Stimulated activated CD8-positive, alpha-beta memory T cell treated with anti-CD3 and anti-CD28 coated beads, Interleukin-12 subunit alpha, Interleukin-12 subunit beta, amount 100 ng/mL, for 4 hours (primary cell): ENCODE data around the gene KISS1R.
A peak's percentile ranks its signal among the peaks of the same experiment; 100 is the strongest.
"Not testable (repeated sequence)": the region's sequence is repeated elsewhere in the genome, so short reads cannot be mapped to it uniquely, and the experiment has no call there.

Experiments used
- DNase-seq: peaks from one replicate; pipeline ENCODE4 v3.0.0-alpha.2; 2020; ENCODE audit warnings: low read depth

KISS1R gene

DNA sequence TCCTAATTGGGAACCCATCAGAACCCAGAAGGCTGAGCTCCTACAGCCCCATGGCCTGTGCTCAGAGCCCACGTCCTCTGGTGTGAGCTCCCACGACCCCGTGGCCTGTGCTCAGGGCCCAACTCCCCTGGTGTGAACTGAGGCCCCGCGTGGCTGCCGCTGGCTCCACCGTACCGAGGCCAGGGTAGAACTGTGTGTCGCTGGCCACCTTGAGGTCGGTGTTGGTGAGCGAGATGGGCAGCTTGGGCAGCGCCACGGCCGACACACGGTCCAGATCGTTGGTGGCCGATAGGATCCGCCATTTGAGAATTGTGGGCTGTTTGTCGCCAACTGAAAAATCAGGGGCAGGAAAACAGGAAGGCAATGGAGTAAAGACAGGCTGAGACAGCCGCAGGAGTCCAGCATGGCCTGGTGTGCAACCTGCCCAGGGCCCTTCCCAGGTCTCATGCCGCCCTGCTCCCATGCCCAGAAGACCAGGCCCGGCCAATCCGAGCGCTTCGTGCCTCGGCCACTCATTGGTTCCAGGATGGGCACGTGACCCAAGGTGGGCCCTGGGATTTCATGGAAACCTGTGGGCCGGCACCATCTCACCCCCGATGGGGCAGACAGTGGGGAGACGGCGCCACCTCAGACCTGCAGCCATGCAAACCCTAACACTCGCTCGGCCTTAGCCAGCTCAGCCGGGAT lies 35.6 kb upstream of the KISS1R start:
- DNase-seq, result no peak

DNA sequence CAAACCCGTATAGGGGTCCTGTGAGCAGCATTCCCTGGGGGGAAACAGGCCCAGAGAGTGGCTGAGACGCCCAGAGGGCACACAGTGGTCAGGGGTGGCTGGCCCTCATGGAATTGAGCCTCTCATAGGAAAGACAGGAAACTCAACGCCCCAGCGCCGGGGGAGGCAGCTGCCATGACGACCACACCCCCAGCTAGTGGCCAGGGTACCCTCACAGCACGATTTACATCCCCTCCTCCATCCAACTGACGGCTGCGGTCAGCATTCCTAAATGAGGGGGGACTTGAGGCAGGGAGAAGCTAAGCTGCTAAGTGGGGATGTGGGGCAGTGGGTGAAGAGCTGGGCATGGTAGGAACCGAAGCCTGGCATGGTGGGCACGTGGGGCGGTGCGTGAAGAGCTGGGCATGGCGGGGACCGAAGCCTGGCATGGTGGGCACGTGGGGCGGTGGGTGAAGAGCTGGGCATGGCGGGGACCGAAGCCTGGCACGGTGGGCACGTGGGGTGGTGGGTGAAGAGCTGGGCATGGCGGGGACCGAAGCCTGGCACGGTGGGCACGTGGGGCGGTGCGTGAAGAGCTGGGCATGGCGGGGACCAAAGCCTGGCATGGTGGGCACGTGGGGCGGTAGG lies 34.1 kb upstream of the KISS1R start:
- no peak for DNase-seq

DNA sequence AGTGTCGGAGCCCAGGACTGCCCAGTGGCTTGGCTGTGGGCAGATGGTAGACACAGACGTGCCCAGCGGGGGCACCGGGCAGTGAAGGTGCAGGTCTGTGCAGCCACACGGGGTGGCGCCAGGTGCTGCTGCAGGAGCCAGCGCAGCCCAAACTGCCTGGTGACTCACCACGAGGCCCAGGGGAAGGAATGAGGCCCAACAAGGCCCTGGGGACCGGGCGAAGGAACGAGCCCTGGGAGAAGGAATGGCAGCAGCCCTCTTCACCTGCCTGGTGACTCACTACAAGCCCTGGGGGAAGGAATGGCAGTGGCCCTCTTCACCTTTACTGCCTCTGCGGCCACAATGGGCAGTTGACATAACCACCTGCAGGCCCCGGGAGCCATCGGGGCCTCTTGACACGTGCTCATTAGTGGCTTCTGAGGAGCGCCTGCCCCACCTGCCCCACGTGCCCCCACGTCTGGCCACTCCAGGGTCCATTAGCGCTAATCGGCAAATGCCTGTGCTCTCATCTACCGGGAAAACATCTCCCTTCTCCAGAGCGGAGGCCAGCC lies 33.4 kb upstream of the KISS1R start:
- no peak for DNase-seq

DNA sequence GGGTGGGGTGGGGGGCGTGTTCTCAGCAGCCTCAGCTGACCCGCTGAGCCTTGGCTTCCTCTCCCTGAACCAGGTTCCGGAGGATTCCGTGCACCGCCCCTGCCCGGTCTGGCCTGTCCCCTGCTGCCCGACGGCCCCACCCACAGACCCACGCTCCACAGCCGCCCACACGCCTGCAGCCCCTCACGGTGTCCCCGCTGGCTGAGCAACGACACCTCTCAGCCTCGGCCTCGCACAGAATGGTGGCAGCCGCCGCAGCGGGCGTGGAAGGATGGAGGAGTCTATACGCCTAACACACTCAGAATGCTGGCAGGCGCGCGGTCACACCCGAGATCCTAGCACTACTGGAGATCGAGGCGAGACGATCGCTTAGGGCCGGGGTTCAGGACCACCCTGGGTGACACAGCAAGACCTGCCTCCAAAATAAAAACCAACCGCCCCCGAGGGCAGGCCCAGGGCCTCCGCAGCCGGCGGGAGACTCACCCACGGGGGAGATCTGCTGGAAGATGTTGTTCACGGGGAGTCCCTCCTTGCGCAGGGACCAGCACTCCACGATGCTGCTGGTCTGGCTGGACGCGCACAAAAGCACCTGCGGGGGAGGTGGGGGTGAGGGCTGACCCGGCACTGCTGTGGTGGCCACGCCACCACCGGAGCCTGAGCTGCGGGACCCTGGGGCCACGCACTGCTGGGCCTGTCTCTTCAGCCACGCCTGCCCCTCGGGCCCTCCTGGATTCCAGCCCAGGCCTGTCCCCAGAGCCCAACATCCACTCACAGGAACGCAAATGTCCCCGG lies 32.5 kb upstream of the KISS1R start:
- no peak for DNase-seq

DNA sequence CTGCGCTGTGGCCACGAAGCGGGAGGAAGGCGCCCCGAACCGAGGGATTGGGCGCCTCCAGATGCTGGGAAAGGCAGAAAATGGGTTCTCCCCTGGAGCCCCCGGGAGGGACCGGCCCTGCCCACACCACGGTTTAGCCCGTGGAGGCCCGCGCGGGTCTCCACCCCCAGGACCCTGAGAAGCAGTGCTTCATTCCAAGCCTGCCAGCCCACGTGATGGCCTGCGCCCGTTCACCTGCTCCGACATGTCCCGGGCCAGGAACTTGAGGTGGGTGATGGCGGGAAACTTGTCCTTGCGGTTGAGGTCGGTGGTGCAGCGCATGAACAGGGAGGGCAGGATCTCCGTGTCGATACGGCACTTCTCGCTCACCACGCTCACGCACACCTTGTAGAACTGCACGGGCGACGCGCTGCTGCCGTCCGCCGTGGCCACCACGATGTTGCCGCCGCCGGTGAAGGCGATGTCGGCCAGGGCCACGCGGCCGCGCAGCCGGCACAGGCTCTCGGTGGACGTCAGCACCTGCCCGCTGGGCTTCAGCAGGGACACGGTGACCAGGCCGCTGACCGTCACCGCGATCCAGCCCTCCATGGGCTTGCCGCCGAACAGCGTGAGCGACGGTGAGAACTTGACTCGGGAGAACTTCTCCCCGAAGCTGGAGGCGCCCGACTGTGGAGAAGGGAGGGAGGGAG lies 31.5 kb upstream of the KISS1R start:
- DNase-seq, result no peak

DNA sequence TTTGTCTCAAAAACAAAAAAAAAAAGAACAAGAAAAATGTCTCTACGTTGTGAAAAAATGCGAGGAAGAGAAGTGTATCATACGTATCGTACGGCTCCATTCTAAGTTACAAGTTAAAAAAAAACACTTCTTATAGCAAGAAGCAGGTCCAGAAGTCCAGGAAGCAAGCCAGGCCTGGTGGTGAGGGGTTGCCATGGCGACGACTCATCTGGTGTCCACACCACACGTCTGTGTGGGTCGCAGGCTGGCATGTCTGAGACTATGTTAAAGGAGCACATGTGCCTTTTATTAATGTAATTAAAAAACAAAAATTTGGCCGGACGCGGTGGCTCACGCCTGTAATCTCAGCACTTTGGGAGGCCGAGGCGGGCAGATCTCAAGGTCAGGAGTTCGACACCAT lies 30.1 kb upstream of the KISS1R start:
- DNase-seq, result no peak

DNA sequence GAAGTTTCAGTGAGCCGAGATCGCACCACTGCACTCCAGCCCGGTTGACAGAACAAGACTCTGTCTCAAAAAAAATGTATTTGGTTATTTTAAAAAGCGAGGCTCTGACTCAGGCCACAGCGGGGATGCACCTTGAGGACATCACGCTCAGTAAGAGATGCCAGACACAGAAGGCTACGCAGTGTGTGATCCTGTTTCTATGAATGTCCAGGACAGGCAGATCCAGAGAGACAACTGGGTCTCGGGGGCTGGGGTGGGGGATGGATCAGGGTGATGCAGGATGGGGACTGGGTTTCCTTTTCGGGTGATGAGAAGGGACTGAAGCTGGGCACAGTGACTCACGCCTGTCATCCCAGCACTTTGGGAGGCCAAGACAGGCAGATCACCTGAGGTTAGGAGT lies 29.5 kb upstream of the KISS1R start:
- DNase-seq, result no peak

DNA sequence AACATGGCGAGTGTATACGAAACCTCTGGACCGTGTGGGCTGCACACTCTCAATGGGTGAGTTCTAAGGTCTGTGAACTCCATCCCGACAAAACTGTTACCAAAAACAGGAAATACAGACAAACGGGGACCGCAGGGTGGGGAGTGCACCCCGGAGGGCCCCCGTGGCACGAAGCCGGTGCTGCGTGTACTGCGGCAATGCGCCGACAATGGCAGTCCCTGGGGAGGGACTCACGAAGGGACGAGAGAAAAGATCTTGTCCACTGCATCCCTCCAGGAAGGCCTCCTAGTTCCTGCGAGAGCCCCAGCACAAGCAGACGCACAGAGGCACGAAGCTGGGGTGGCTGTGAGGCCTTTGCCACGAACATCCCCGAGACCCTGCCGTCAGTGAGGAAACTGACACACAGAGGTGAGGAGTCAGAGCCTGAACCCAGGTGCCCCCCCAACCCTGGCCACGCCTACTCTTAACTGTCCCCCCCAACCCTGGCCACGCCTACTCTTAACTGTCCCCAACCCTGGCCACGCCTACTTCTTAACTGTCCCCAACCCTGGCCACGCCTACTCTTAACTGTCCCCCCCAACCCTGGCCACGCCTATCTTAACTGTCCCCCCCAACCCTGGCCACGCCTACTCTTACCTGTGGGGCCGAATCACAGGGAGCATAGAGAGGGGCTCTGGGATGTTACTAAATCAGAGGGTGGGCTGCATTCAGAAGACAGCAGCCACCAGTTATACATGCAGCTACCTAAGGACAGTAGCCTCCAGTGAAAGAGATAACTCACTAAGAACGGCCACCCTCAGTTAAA lies 28.4 kb upstream of the KISS1R start:
- DNase-seq, result no peak

DNA sequence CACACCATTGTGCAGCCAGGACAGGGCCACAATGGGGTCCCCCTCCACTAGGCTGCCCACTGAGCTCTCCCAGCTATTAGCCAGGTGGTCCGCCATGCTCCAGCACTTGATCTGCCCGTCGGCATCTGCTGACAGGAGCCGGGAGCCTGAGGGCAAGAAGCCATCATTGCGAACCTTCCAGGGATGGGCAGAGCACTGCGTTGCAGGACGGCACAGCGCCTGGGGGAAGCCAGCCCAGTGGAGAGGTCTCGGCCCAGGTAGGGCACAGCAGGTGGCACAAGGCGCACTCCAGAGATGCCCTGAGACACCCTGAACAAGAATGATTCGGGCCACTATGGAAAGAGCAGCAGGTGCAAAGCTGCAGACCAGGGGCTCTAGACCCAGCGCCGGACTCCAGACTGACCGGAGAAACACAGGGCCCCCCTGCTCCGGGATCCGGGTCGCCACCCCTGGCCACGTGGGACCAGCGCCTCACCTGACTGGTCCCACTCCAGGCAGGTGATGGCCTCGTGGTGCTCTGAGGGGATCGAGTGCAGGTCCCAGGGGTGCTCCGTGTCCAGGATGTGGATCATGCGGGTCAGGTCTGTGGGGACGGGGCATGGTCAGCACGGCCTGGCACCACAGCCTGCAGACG lies 27.4 kb upstream of the KISS1R start:
- no peak for DNase-seq

DNA sequence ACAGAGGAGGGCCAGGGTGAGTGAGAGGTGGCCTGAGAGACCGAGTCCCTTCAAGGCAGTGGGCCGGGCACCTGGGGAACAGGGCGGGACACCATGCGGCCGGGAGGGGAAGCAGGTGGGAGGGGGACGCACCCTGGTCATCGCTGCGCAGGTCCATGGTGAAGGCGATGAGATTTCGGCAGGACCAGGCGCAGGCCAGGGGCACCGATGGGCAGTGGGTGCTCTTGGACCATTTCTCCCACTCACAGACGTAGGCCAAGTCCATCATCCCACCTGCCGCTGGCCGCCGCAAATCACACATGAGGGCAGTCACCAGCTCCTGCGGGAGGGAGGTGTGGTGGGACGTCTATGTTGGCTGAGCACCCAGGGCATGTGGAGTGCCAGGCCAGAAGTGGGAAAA lies 26.3 kb upstream of the KISS1R start:
- DNase-seq, result no peak

DNA sequence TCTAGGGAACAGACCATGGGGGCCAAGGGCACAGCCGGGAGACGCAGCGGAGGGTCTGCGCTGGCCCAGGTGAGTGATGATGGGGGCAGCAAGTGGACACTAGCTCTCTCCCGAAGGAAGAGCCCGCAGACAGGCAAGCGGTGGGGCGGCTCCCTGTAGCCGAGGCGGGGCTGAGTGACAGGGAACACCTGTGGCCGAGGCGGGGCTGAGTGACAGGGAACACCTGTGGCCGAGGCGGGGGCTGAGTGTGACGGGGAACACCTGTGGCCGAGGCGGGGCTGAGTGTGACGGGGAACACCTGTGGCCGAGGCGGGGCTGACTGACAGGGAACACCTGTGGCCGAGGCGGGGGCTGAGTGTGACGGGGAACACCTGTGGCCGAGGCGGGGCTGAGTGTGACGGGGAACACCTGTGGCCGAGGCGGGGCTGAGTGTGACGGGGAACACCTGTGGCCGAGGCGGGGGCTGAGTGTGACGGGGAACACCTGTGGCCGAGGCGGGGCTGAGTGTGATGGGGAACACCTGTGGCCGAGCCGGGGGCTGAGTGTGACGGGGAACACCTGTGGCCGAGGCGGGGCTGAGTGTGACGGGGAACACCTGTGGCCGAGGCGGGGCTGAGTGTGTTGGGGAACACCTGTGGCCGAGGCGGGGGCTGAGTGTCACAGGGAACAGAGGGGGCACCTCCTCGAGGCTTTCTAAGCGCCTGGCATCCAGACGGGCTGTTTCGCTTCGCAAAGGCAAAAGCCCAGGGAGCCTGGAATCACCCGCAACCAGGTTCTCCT lies 25.5 kb upstream of the KISS1R start:
- DNase-seq, result not testable (repeated sequence)

DNA sequence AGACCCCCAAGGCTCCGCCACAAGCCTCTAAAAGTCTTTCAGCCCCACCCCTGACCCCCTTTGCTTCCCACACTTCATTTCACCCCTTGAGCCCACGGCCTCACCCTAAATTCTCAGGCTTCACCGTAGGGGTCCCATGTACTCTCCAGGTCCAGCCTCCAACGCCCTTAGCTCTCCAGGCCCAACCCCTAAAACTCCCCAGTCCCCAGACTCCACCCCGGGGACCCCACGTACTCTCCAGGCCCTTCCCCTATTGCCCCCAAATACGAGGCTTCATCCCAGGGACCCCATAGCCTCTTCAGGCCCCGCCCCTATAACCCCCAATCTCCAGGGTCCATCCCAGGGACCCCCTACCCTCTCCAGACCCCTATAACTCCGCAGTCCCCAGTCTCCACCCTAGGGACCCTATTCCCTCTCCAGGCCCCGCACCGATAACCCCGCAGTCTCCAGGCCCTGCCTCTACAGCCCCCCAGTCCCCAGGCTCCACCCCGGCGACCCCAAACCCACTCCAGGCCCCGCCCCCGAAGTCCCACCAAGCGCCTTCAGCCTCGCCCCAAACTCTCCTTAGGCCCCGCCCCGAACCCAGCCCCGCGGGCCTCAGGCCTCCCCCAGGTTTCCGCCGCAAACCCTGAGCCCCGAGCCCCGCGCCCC lies 24.8 kb upstream of the KISS1R start:
- no peak for DNase-seq

DNA sequence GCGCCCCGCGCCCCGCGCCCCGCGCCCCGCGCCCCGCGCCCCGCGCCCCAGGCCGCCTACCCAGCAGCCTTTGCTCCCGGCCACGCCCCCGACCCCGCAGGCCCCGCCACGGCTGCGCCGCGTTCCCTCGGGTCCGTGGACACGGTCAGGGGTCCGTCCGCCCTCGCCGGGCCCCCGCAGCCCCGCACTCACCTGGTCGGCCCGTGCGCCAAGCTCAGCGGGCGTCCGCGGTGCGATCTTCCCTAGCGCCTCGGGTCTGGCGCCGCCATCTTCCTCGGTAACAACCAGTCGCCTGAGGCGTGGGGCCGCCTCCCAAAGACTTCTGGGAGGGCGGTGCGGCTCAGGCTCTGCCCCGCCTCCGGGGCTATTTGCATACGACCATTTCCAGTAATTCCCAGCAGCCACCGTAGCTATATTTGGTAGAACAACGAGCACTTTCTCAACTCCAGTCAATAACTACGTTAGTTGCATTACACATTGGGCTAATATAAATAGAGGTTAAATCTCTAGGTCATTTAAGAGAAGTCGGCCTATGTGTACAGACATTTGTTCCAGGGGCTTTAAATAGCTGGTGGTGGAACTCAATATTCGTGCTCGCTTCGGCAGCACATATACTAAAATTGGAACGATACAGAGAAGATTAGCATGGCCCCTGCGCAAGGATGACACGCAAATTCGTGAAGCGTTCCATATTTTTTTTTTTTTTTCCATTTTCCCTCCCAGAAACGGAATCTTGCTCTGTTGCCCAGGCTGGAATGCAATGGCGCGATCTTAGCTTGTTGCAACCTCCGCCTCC lies 24.0 kb upstream of the KISS1R start, which contains the start of the genes MED16 and RNU6-9:
MED16 (minus strand) TSS at position 294 of the 796 bp plus-strand sequence. CDS start 2,056 bp downstream, outside the sequence.
RNU6-9 (plus strand) TSS at position 591 of the 796 bp plus-strand sequence.
- peak; percentile 78 for DNase-seq

DNA sequence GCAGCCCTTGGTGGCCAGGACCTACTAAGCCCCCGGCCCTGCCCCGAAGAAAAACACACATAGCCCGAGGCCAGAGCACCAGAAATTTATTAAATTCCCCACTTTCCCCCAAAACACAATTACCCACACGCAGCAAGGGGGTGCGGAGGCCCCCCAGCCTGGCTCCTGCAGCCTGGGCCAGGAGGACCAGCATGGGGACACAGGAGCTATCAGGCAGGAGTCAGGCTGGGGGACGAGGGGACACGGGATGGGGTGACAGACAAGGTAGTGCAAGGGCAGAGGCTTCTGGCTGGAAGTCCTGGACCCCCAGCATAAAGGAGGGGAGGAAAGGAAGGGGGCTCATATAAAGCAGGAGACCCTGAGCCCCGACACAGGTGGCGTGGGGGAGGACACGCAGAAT lies 20.7 kb upstream of the KISS1R start:
- no peak for DNase-seq

DNA sequence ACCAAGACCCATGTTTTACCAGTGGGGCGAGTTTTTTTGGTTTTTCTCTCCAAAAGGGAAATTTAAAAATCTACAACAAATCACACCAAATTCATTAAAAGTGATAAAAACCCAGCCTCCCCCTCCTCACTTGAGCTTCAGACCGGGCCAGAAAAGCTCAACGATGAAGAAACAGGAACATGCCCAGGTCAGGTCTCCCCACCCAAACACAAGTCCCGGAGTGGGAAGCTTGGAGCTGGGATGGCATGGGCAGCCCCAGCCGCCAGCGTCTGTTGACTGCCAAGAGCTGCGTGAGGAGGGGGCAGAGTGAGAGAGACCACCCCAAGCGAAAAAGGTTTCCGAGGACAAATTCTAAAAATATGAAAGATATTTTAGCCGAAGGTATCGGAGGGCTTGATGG lies 20.1 kb upstream of the KISS1R start:
- no peak for DNase-seq

DNA sequence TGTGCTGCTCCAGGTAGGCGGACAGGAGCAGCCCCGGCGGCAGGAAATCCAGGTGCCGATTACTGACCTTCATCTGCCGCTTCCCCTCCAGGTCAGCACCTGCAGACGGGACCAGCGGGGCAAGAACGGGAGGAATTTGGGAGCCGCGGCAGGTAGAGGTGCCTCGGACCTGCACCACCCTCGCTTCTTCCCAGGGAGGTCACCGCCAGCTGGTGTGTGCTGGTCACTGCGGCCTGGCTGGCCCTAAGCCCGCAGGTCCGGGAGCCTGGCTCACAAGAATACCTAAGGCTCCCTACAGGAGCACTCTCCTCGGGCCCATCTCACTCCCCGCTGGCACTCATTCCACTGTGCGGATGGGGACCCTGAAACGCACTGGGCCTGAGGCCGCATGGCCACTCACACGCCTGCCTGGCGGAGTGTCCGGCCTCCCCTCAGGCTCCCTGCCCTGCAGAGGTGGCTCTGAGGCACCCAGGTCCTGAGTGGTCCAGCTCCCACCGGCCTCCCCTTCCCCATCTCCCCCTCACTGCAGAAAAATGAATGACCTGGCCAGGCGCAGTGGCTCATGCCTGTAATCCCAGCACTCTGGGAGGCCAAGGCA lies 19.6 kb upstream of the KISS1R start:
- no peak for DNase-seq

DNA sequence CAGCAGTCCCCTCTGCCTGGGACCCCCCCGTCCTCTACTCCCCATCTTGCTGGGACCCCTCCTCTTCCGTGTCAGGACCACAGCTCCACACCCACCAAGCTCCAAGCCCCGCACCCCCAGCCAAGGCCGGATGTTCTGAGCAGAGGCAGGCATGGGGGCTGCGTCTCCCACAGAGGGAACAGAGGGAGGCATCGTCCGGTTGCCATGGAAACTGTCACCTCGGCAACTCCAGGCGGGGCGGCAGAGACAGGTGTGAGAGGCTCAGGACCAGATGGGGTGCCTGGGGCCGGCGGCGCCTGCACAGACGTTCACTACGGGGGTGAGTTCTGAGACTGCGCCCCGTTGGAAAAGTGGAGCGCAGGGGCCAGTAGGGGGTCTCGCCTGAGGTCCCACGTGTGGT lies 18.5 kb upstream of the KISS1R start:
- DNase-seq, result no peak

DNA sequence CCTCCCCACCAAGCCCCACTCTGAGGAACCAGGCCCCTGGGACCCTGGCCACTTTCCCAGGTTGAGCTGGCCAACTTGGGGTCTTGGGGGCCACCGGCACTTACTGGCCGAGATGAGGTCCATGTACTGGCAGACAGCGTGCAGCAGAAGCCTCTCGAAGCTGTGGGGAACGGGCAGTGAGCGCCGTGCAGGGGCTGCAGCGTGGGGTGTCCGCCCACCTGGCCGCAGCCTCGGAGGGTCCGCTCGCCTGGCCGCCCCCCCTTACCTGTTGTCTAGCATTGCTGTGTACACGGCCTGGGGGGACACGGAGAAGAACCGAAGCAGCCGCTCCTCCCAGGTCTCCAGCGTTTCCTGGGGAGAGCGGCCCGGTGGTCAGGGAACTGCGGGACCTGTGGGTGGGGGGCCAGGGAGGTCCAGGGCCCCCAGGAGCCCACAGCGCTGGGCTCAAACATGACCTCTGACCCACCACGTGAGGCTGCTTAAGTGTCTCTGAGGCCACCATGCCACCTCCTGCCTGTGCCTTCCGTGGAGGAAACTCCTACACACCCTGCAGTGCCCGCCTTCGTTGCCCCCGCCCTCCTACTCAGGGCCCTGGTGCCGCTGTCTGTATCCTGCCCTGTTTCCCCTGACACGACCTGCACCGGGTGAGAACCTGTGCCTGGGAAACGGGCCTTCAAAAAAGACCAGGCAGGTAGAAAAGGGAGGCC lies 17.6 kb upstream of the KISS1R start:
- DNase-seq, result no peak
